ENCODE measurements around the gene CEP85.
A peak's percentile ranks its signal among the peaks of the same experiment; 100 is the strongest.

Gene CEP85

GRCh38 chr1:26284597-26285347 lies 50.8 kb downstream of the CEP85 start:
- no peak for DNase-seq (ENCODE audit: low read depth)
- TF ChIP-seq CTCF (IDR thresholded peaks at IDR 0.05; ENCODE audit: control insufficient read depth, extremely low read depth, insufficient read depth): peak; percentile 53
- no peak overlapping the region for H3K4me3 ChIP-seq (ENCODE audit: low read depth, low read length)

- no peak overlapping the region for H3K4me3 ChIP-seq (ENCODE audit: low read depth, low read length)
- DNase-seq (ENCODE audit: low read depth): no peak
- TF ChIP-seq CTCF (IDR thresholded peaks at IDR 0.05; ENCODE audit: control insufficient read depth, extremely low read depth, insufficient read depth): no peak
Measured at GRCh38 chr1:26285366-26286063, 51.5 kb downstream of the CEP85 start.

- H3K4me3 ChIP-seq (ENCODE audit: low read depth, low read length): no peak overlapping the region
- no peak for TF ChIP-seq CTCF (IDR thresholded peaks at IDR 0.05; ENCODE audit: control insufficient read depth, extremely low read depth, insufficient read depth)
- no peak for DNase-seq (ENCODE audit: low read depth)
Measured at GRCh38 chr1:26286064-26286416, 52.0 kb downstream of the CEP85 start.

- no peak for DNase-seq (ENCODE audit: low read depth)
Measured at GRCh38 chr1:26287033-26287711, 53.2 kb downstream of the CEP85 start.

GRCh38 chr1:26287811-26288210 lies 53.8 kb downstream of the CEP85 start:
- DNase-seq (ENCODE audit: low read depth): no peak
- no peak overlapping the region for H3K4me3 ChIP-seq (ENCODE audit: low read depth, low read length)

More at GRCh38 chr1:26287033-26287711, 53.2 kb downstream of the CEP85 start:
- TF ChIP-seq CTCF (IDR thresholded peaks at IDR 0.05; ENCODE audit: control insufficient read depth, extremely low read depth, insufficient read depth): no peak
- H3K4me3 ChIP-seq (ENCODE audit: low read depth, low read length): no peak overlapping the region

More at GRCh38 chr1:26287811-26288210, 53.8 kb downstream of the CEP85 start:
- no peak for TF ChIP-seq CTCF (IDR thresholded peaks at IDR 0.05; ENCODE audit: control insufficient read depth, extremely low read depth, insufficient read depth)

Data from LNCaP clone FGC (cell line).